HepG2 (cell line): Measurements from ENCODE around the gene SIDT1. TPM values are rescaled to one million over a fixed set of nuclear protein-coding genes. Genes with fewer than 3 reads are reported as not detected.

Experiments
- ATAC-seq: fragments of 200-7000 bp; cut with Tn5 transposase; 3 replicates; pipeline ENCODE4 v1.9.1; 2020; ENCODE audit warnings: mild to moderate bottlenecking, moderate library complexity
- BruUV-seq: library from RNA; stranded (reverse); fragments of 400-500 nt; replicated peaks from 2 replicates; lab custom pipeline; 2021; lab: Mats Ljungman, UMichigan
- CTCF ChIA-PET: fragments of 300-600 bp; formaldehyde crosslinking; extraction: SDS; loops from one replicate; lab custom pipeline; 2021; ENCODE audit warnings: low total read pairs, inconsistent platforms, low intra/inter-chr PET ratio; lab: Yijun Ruan, JAX
- POLR2A ChIA-PET: fragments of 350-600 bp; sonication (Branson Sonifier 250); formaldehyde crosslinking; loops from one replicate; lab custom pipeline; 2020; ENCODE audit warnings: antibody characterized with exemption, inconsistent platforms; lab: Yijun Ruan, JAX
- DNase-seq: peaks from one replicate; pipeline ENCODE4 v3.0.0-alpha.2; 2015; ENCODE audit warnings: low spot score
- FAIRE-seq: peaks from 3 replicates; lab custom pipeline; 2011; peaks lifted over from hg19 to GRCh38; lab: Jason Lieb, UNC
- H2AFZ ChIP-seq: one replicate; pipeline ENCODE4 v1.6.1; 2011; ENCODE audit warnings: low read length, inconsistent platforms
- H3K27ac ChIP-seq: fragments of 300-600 bp; 3 replicates; pipeline ENCODE4 v1.8.0; 2011; ENCODE audit warnings: mixed run types, mild to moderate bottlenecking, mixed read lengths, low read length, inconsistent platforms; ENCODE audit not compliant: insufficient read depth; ENCODE audit errors: extremely low read length
- H3K27me3 ChIP-seq, 2 experiments: fragments of 200-600 bp in 1 of 2; 2 replicates in 1 of 2; 3 replicates in 1 of 2; pipeline versions ENCODE4 v1.6.0 to v1.8.0; 2011; ENCODE audit warnings: low read length in 2 of 2, mild to moderate bottlenecking in 2 of 2, moderate library complexity in 2 of 2, inconsistent platforms in 1 of 2; ENCODE audit not compliant: insufficient read depth in 2 of 2, control insufficient read depth in 1 of 2
- H3K36me3 ChIP-seq, 2 experiments: fragments of 200-600 bp in 1 of 2; replicated peaks in 1 of 2; 2 replicates in 1 of 2; 3 replicates in 1 of 2; pipeline versions ENCODE4 v1.5.1 to v1.8.0; 2011; ENCODE audit warnings: low read length in 2 of 2, inconsistent platforms in 1 of 2; ENCODE audit not compliant: insufficient read depth in 2 of 2, control insufficient read depth in 1 of 2
- H3K4me1 ChIP-seq: 2 replicates; pipeline ENCODE4 v1.5.1; 2012; ENCODE audit warnings: low read length, inconsistent platforms; ENCODE audit not compliant: insufficient read depth
- H3K4me2 ChIP-seq: 2 replicates; pipeline ENCODE4 v1.6.0; 2011; ENCODE audit warnings: low read depth, low read length, inconsistent platforms
- H3K4me3 ChIP-seq, 3 experiments: fragments of 200-600 bp in 1 of 3; sonication (generic), shearing (Covaris generic) in 1 of 3; replicated peaks in 1 of 3; 2 replicates each; pipeline ENCODE4 v1.5.1; 2011 to 2016; ENCODE audit warnings: low read length in 3 of 3, inconsistent platforms in 2 of 3, low read depth in 2 of 3, mild to moderate bottlenecking in 2 of 3, control low read depth in 1 of 3, mixed read lengths in 1 of 3; ENCODE audit not compliant: insufficient read depth in 1 of 3
- H3K79me2 ChIP-seq: one replicate; pipeline ENCODE4 v1.6.1; 2011; ENCODE audit warnings: low read length, inconsistent platforms; ENCODE audit not compliant: insufficient read depth
- H3K9ac ChIP-seq: 2 replicates; pipeline ENCODE4 v1.6.0; 2011; ENCODE audit warnings: mild to moderate bottlenecking, low read depth, low read length, inconsistent platforms; ENCODE audit not compliant: insufficient read depth
- H3K9me3 ChIP-seq: 2 replicates; pipeline ENCODE4 v1.5.1; 2012; ENCODE audit warnings: mild to moderate bottlenecking, low read length
- H4K20me1 ChIP-seq: 2 replicates; pipeline ENCODE4 v1.6.0; 2011; ENCODE audit warnings: inconsistent platforms, mild to moderate bottlenecking, low read length, moderate library complexity; ENCODE audit not compliant: insufficient read depth
- GPBP1L1 ChIP-seq: sonication (generic); formaldehyde crosslinking; IDR thresholded peaks from 2 replicates; pipeline ENCODE4 v1.5.0; 2020; ENCODE audit warnings: mild to moderate bottlenecking, missing genetic modification reagents
- HIVEP1 ChIP-seq: sonication (generic); formaldehyde crosslinking; IDR thresholded peaks from 2 replicates; pipeline ENCODE4 v1.4.0; 2020; ENCODE audit warnings: mild to moderate bottlenecking, missing genetic modification reagents
- IRF1 ChIP-seq: sonication (generic); formaldehyde crosslinking; IDR thresholded peaks from 2 replicates; pipeline ENCODE4 v1.4.0; 2020; ENCODE audit warnings: low read depth, mild to moderate bottlenecking, missing genetic modification reagents
- KDM2A ChIP-seq: sonication (generic); formaldehyde crosslinking; IDR thresholded peaks from 2 replicates; pipeline ENCODE4 v1.4.0; 2020; ENCODE audit warnings: low read depth, missing genetic modification reagents, borderline replicate concordance
- SNAPC5 ChIP-seq: sonication (generic); formaldehyde crosslinking; IDR thresholded peaks from 2 replicates; pipeline ENCODE4 v1.8.1; 2023; ENCODE audit warnings: mild to moderate bottlenecking, missing genetic modification reagents, borderline replicate concordance
- SP140L ChIP-seq: sonication (generic); formaldehyde crosslinking; IDR thresholded peaks from 2 replicates; pipeline ENCODE4 v1.4.0; 2020; ENCODE audit warnings: missing genetic modification reagents, borderline replicate concordance
- THAP11 ChIP-seq: IDR thresholded peaks from 2 replicates; pipeline ENCODE4 v1.6.1; 2016; ENCODE audit warnings: missing biosample characterization, missing genetic modification reagents
- ZNF124 ChIP-seq: sonication (generic); formaldehyde crosslinking; IDR thresholded peaks from 2 replicates; pipeline ENCODE4 v1.4.0; 2020; ENCODE audit warnings: missing genetic modification reagents
- ZNF33B ChIP-seq: sonication (generic); formaldehyde crosslinking; IDR thresholded peaks from 2 replicates; pipeline ENCODE4 v1.5.1; 2020; ENCODE audit warnings: mild to moderate bottlenecking, missing genetic modification reagents
- ZNF580 ChIP-seq: IDR thresholded peaks from 2 replicates; pipeline ENCODE4 v1.6.1; 2016; ENCODE audit warnings: low read depth, borderline replicate concordance
- ZNF709 ChIP-seq: sonication (generic); formaldehyde crosslinking; IDR thresholded peaks from 2 replicates; pipeline ENCODE4 v1.5.0; 2020; ENCODE audit warnings: mild to moderate bottlenecking, missing genetic modification reagents
- ZNF768 ChIP-seq: sonication (generic); formaldehyde crosslinking; IDR thresholded peaks from 2 replicates; pipeline ENCODE4 v1.4.0; 2020; ENCODE audit warnings: missing genetic modification reagents
- WGBS: methylation state at CpG from one replicate; pipeline ENCODE4 v1.1.6; 2017; ENCODE audit warnings: low lambda C conversion rate; 5-methylcytosine and 5-hydroxymethylcytosine counted together
- in situ Hi-C: cut with HindIII; loops from 2 replicates; pipeline ENCODE4 v1.10.0; 2017; ENCODE audit warnings: low pct_unique_long_range_greater_than_20kb; ENCODE audit not compliant: extremely low pct_ligation_motif_present
- intact Hi-C: fragments of 100-400 bp; cut with micrococcal nuclease; formaldehyde crosslinking; loops from one replicate; pipeline ENCODE4 v1.10.0; 2022; ENCODE audit not compliant: unreplicated experiment
- polyA plus RNA-seq, 8 experiments: library from polyadenylated mRNA; depleted of rRNA in 3 of 8; stranded (reverse) in 7 of 8; unstranded in 1 of 8; fragments of >200 nt; fragmentation: Illumina TruSeq in 4 of 8; extraction: Trizol in 4 of 8; gene quantifications; 2 replicates each; pipeline versions ENCODE4 v1.2.1 to v1.2.3, GENCODE V29; 2011 to 2016; ENCODE audit warnings: low read depth in 4 of 8, missing spikeins in 1 of 8, mixed read lengths in 1 of 8; ENCODE audit not compliant: insufficient read depth in 1 of 8
- total RNA-seq, 5 experiments: library from RNA; depleted of rRNA; stranded (reverse); fragments of >200 nt; fragmentation: Illumina TruSeq; extraction: Trizol; gene quantifications; 2 replicates each; pipeline ENCODE4 v1.2.3, GENCODE V29; 2016; ENCODE audit warnings: low read depth in 1 of 5

Gene SIDT1
- total and polyA plus RNA-seq, 2 of the 13 experiments (the other 11 are each of a cell fraction or from before 2014, with no cell fraction given): 0.07 TPM

- ChIA-PET POLR2A (no interaction called here), CTCF (interaction anchor here (2.3 kb wide), 1 partner anchor 132 kb away, joined by 29 read pairs; no protein-coding TSS in a partner anchor)
- TF ChIP-seq HIVEP1 (CRISPR knock-in tag) (no peak), SP140L (CRISPR knock-in tag) (no peak), ZNF33B (no peak), THAP11 (CRISPR knock-in tag) (no peak)
- no TSS peak for BruUV-seq
- DNase-seq (no peak), ATAC-seq (no peak), FAIRE-seq (no peak)
- no peak overlapping the region for H3K4me3 ChIP-seq
- H2AFZ ChIP-seq: no peak overlapping the region
- H3K79me2 ChIP-seq: no peaks in the 10 kb centered on the region
- no peak overlapping the region for H3K27ac ChIP-seq
- 33% methylated on average over 12 of the region's 12 CpGs for WGBS
- H4K20me1 ChIP-seq: no peaks in the 10 kb centered on the region
- H3K9me3 ChIP-seq: no peaks in the 10 kb centered on the region
- peaks cover 43% of the 10 kb centered on the region for H3K4me1 ChIP-seq
- H3K9ac ChIP-seq: no peak overlapping the region
- in situ Hi-C loops: loop anchor here (10.0 kb wide), 1 partner anchor 131 kb away; no protein-coding TSS in a partner anchor
- H3K4me2 ChIP-seq: no peak overlapping the region
- intact Hi-C loops: loop anchor here (1.0 to 10.0 kb wide), 6 partner anchors 49 to 575 kb away; no protein-coding TSS in a partner anchor
- H3K27me3 ChIP-seq: 0 out of 5 replicates have a peak, but pooled peaks cover 0 to 9% of the 10 kb centered on the region in 2 experiments
- H3K36me3 ChIP-seq: no peaks in the 10 kb centered on the region
Observed at GRCh38 chr3:113625834-113626233, 93.5 kb downstream of the SIDT1 start.

GRCh38 chr3:113626503-113627371, 94.4 kb downstream of the SIDT1 start:
- POLR2A ChIA-PET: no interaction called here
- 18% methylated on average over 10 of the region's 10 CpGs for WGBS
- Histone ChIP-seq H3K27me3 (0 out of 5 replicates have a peak, but pooled peaks cover 0 to 9% of the 10 kb centered on the region in 2 experiments), H3K4me1 (peaks cover 52% of the 10 kb centered on the region), H3K79me2 (no peaks in the 10 kb centered on the region), H3K27ac (no peak overlapping the region), H3K9ac (peak overlapping the region; percentile 3; the same call in 1 of the 2 replicates), H3K9me3 (no peaks in the 10 kb centered on the region), H4K20me1 (no peaks in the 10 kb centered on the region), H2AFZ (peak overlapping the region; percentile 54), H3K36me3 (no peaks in the 10 kb centered on the region), H3K4me2 (peak overlapping the region; percentile 62), H3K4me3 (0 out of 6 replicates have a peak overlapping the region, but pooled peaks of 1 of the 3 experiments have one; percentile 9)
- CTCF ChIA-PET: interaction anchor here (2.3 kb wide), 1 partner anchor 133 kb away, joined by 29 read pairs; no protein-coding TSS in a partner anchor
- in situ Hi-C loops (loop anchor here (10.0 kb wide), 1 partner anchor 132 kb away; no protein-coding TSS in a partner anchor), intact Hi-C loops (loop anchor here (1.0 to 10.0 kb wide), 6 partner anchors 49 to 575 kb away; no protein-coding TSS in a partner anchor)
- DNase-seq (peak; percentile 61), ATAC-seq (peak; percentile 85), FAIRE-seq (peak; percentile 34)
- BruUV-seq: no TSS peak
- TF ChIP-seq ZNF709 (CRISPR knock-in tag): no peak
- no peak for TF ChIP-seq IRF1 (CRISPR knock-in tag)
- TF ChIP-seq GPBP1L1: no peak
- TF ChIP-seq KDM2A (CRISPR knock-in tag): 0 out of 2 replicates have a peak, but pooled peaks have one; percentile 44
- 0 out of 2 replicates have a peak, but pooled peaks have one; percentile 42 for TF ChIP-seq SNAPC5 (CRISPR knock-in tag)
- TF ChIP-seq ZNF580 (CRISPR knock-in tag): 0 out of 2 replicates have a peak, but pooled peaks have one; percentile 27
- TF ChIP-seq ZNF124 (CRISPR knock-in tag): 0 out of 2 replicates have a peak, but pooled peaks have one; percentile 43
- TF ChIP-seq ZNF768 (CRISPR knock-in tag): no peak
